GM12874 (cell line): ENCODE data around the gene PFDN2.
A peak's percentile ranks its signal among the peaks of the same experiment; 100 is the strongest.

Source experiments
- TF ChIP-seq, protein P1 (sequence below): IDR thresholded peaks from 2 replicates; pipeline ENCODE4 v1.5.1; 2011; ENCODE audit warnings: low read depth, mild to moderate bottlenecking, control low read depth, low read length, moderate library complexity; ENCODE audit not compliant: insufficient read depth

Gene PFDN2

DNA sequence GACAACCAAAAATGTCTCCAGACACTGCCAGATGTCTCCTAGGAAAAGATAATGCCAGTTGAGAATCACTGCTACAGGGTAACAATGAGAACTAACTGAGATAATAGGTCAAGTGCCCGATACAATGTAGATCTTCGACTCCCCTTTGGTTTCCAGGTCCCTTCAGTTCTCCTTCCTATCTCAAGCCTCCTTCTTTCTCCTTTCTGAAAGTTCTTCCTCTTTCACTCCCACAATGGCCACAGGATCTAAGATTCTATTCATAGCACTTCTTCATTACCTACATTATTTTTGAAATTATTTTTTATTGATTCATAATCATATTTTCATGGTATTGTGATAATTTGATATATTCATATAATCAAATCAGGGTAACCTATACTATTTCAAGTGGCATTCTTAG is 6.3 kb downstream of the PFDN2 start:
- TF ChIP-seq, protein P1, sequence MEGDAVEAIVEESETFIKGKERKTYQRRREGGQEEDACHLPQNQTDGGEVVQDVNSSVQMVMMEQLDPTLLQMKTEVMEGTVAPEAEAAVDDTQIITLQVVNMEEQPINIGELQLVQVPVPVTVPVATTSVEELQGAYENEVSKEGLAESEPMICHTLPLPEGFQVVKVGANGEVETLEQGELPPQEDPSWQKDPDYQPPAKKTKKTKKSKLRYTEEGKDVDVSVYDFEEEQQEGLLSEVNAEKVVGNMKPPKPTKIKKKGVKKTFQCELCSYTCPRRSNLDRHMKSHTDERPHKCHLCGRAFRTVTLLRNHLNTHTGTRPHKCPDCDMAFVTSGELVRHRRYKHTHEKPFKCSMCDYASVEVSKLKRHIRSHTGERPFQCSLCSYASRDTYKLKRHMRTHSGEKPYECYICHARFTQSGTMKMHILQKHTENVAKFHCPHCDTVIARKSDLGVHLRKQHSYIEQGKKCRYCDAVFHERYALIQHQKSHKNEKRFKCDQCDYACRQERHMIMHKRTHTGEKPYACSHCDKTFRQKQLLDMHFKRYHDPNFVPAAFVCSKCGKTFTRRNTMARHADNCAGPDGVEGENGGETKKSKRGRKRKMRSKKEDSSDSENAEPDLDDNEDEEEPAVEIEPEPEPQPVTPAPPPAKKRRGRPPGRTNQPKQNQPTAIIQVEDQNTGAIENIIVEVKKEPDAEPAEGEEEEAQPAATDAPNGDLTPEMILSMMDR, result no peak

DNA sequence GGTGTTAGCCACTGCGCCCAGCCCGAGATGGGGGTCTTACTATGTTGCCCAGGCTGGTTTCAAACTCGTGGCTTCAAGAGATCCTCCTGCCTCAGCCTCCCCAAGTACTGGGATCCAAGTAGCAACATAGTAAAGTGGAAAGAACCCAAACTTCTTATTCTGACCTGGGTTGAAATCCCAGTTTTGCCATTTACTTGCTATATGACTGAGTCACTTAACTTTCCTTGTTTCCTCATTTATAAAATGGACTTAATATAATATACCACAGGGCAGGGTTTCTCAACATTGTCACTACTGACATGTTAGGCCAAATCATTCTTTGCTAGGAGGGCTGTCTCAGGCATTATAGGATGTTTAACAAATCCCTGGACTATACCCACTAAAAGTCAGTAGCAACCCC is 6.7 kb downstream of the PFDN2 start:
- TF ChIP-seq, protein P1, result no peak

DNA sequence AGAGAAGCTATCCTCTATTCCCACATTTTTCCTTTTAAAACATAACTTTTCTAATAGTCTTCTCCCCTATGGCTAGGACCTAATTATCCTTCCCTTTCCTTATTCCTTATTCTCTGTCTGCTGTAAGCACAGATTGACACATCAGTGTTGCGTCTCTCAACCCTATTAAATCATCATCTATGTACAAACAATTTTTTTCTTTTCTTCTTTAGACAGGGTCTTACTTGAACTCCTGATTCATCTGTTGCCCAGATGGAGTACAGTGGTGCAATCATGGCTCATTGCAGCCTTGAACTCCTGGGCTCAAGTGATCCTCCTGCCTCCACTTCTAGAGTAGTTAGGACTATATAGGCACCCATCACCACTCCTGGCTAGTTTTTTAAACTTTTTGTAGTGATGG is 11.4 kb downstream of the PFDN2 start:
- TF ChIP-seq, protein P1, result no peak

DNA sequence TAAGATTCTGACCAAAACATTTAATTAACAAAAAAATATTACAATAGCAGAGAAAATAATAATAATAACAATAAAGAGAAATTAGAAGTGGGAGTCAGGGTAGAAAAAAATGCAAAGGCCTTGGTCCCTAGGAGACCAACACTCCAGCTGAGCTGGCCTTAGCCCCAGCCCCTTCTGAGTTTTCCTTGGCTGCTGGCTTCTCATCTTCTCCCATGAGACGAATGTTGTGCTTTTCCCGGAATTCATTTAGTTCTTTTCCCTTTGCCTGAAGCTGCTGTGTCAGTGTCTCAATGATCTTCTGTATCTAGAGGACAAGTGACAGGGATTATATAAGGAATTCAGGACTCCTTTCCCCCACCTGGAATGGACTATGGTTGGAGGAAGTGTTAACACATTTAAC is 17.3 kb downstream of the PFDN2 start:
- TF ChIP-seq, protein P1, result no peak

DNA sequence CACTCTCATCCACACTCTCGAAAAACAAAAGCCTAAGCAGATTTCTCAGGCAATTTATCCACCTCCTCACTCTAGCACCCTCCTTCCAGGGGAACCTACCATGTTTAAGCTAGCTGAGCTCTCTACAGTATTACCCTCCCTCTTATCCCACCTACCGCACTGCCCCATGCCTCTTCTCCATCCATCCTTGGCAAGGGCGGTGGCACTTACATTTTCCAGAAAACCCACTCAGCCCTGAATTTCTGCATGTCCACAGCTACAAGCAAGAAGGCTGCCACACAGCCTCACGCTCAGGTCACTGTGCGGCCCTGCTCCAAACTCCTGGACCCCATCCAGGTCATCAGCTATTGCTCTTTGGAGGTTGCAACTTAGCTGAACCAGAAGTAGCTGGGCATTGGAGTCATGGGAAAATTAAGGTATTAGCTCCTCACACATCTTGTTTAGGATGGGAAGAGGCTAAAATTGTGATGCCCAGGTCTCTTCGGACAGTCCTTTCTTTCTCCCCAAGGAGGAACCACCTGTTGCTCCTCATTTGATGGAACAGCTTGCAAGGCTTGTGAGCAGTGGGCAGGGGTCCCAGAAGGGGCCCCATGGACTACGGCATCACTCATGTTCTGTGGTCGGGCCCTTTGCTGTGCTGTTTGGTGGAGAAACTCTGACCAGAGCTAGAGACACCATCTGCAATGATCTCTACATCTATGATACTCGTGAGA is 18.6 kb downstream of the PFDN2 start:
- TF ChIP-seq, protein P1, result no peak

DNA sequence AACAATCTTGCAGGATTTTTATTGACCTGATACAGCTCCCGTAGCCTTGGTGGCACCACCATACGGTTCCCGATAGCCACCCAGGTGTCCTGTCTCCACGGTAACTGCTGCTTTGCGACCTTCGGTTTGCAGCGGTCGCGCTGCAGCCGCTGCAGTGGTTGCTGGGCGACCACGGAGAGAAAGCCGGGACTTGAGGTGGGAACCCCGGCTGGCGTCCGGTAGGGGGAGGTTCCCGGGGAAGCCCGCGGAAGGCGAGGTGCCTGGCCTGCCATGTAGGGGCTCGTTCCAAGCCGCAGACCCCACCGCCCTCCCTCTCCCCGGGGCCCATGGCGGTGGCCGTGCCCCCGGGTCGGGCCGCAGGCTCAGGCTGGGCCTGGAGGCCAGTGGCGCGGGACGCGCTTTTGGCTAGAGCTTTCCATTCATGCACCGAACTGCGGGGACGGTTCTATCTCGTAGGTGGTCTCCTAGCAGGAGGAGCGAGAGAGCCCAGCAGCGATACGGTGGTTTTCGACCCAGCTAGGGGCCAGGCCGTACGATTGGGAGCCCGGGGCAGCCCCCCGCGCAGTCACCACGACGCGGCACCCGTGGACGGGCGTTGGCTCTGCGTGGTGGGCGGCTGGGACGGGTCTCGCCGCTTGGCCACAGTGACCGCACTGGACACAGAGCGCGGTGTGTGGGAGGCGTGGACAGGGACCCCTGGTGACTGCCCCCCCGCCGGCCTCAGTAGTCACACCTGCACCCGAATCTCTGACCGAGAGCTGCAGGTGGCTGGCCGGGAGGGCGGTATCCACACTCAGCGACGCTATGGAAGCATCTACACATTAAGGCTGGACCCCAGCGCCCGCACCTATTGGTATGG is 19.4 kb downstream of the PFDN2 start, which contains the start of gene KLHDC9:
Gene KLHDC9, plus strand, starts transcription at position 152 of the 859 bp plus-strand sequence. Its CDS starts 175 bp downstream, at position 327.
- TF ChIP-seq, protein P1, result peak; percentile 21; the same call in 1 of the 2 replicates

DNA sequence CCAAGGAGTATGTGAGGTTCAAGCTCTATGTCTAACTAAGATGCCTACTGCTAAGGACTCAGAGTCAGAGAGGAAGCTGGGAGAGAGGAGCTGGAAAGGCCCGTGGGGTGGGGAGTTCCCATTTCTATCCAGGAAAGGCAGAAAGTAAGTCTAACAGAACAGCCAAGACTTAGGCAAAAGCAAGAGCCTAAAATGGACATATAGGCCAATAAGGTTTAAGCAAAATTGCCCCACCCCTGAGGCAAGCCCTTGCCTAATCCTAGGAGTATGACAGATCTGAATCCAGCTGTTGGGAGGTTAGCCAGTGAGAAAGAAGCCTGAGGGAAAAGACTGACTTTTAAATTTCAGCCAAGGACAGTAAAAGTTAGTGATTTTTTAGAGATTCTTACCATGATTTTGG is 21.3 kb downstream of the PFDN2 start:
- TF ChIP-seq, protein P1, result no peak
